Measurements from ENCODE around the gene MTCL1.

Gene MTCL1

GRCh38 chr18:8816816-8817215, 111.5 kb downstream of the MTCL1 start:
- peak; percentile 32 for DNase-seq

GRCh38 chr18:8818982-8819381, 113.6 kb downstream of the MTCL1 start:
- DNase-seq: no peak

- DNase-seq: no peak
These were observed 115.2 kb downstream of the MTCL1 start for GRCh38 chr18:8820396-8821082.

GRCh38 chr18:8821083-8821465, 115.7 kb downstream of the MTCL1 start:
- DNase-seq: no peak

- no peak for DNase-seq
These were observed 116.2 kb downstream of the MTCL1 start for GRCh38 chr18:8821531-8821930.

- no peak for DNase-seq
These were observed 117.3 kb downstream of the MTCL1 start for GRCh38 chr18:8822643-8823042.

- DNase-seq: no peak
These were observed 118.2 kb downstream of the MTCL1 start for GRCh38 chr18:8823530-8823929.

- no peak for DNase-seq
These were observed 119.5 kb downstream of the MTCL1 start for GRCh38 chr18:8824846-8825245.

- no peak for DNase-seq
These were observed 119.9 kb downstream of the MTCL1 start for GRCh38 chr18:8825273-8825672.

- no peak for DNase-seq
These were observed 120.5 kb downstream of the MTCL1 start for GRCh38 chr18:8825729-8826375.

- DNase-seq: no peak
These were observed 121.2 kb downstream of the MTCL1 start for GRCh38 chr18:8826514-8826913.

GRCh38 chr18:8826971-8827370, 121.6 kb downstream of the MTCL1 start:
- no peak for DNase-seq

- DNase-seq: no peak
These were observed 122.9 kb downstream of the MTCL1 start for GRCh38 chr18:8828300-8828699.

- DNase-seq: no peak
These were observed 123.4 kb downstream of the MTCL1 start for GRCh38 chr18:8828798-8829197.

- DNase-seq: no peak
These were observed 125.0 kb downstream of the MTCL1 start for GRCh38 chr18:8830067-8831060.

- DNase-seq: no peak
These were observed 125.8 kb downstream of the MTCL1 start for GRCh38 chr18:8831112-8831511.

- no peak for DNase-seq
These were observed 126.2 kb downstream of the MTCL1 start for GRCh38 chr18:8831531-8831930.

- no peak for DNase-seq
These were observed 128.1 kb downstream of the MTCL1 start for GRCh38 chr18:8833480-8833879.

GRCh38 chr18:8834881-8835280, 129.5 kb downstream of the MTCL1 start:
- DNase-seq: peak; percentile 67

GRCh38 chr18:8835521-8835953, 130.2 kb downstream of the MTCL1 start:
- DNase-seq: peak; percentile 96

- peak; percentile 78 for DNase-seq
These were observed 133.9 kb downstream of the MTCL1 start for GRCh38 chr18:8839281-8839680.

- DNase-seq: no peak
These were observed 136.6 kb downstream of the MTCL1 start for GRCh38 chr18:8841781-8842485.

GRCh38 chr18:8842506-8842905, 137.2 kb downstream of the MTCL1 start:
- DNase-seq: no peak
